Vagina (tissue), 2 donors: Measurements from ENCODE around the gene IKBKE. TPM values are rescaled to one million over a fixed set of nuclear protein-coding genes. Genes with fewer than 3 reads are reported as not detected.

Source experiments
- DNase-seq, 2 donors: peaks; one replicate each; pipeline ENCODE4 v3.0.0-alpha.2; 2017; ENCODE audit errors: extremely low spot score in 2 of 2
- H3K27ac ChIP-seq: fragments of 200-600 bp; sonication (generic); one replicate; pipeline ENCODE4 v1.5.1; 2019
- H3K27me3 ChIP-seq: fragments of 200-600 bp; sonication (generic); one replicate; pipeline ENCODE4 v1.5.1; 2019
- H3K36me3 ChIP-seq, 2 donors: fragments of 200-600 bp; sonication (generic); one replicate each; pipeline ENCODE4 v1.5.1; 2017 to 2019
- H3K4me1 ChIP-seq: fragments of 200-600 bp; sonication (generic); one replicate; pipeline ENCODE4 v1.5.1; 2019
- H3K4me3 ChIP-seq, 2 donors: fragments of 200-600 bp; sonication (generic); 1 replicate in 1 of 2; 2 replicates in 1 of 2; pipeline ENCODE4 v1.5.1; 2016 to 2019
- H3K9me3 ChIP-seq: fragments of 200-600 bp; sonication (generic); one replicate; pipeline ENCODE4 v1.5.1; 2019
- POLR2A ChIP-seq, 2 donors: fragments of 450-650 bp; IDR thresholded peaks; one replicate each; pipeline ENCODE4 v1.6.1; 2017; ENCODE audit warnings: antibody characterized with exemption in 2 of 2, mild to moderate bottlenecking in 2 of 2, moderate library complexity in 2 of 2
- POLR2AphosphoS5 ChIP-seq, 2 donors: sonication (generic); formaldehyde crosslinking; IDR thresholded peaks; one replicate each; pipeline ENCODE4 v1.9.0; 2017; ENCODE audit warnings: antibody characterized with exemption in 2 of 2, mild to moderate bottlenecking in 2 of 2, low read depth in 1 of 2; ENCODE audit not compliant: insufficient read depth in 1 of 2
- intact Hi-C: fragments of 100-400 bp; cut with DNase I; formaldehyde crosslinking; loops from one replicate; pipeline ENCODE4 v1.15.1; 2023
- total RNA-seq: library from RNA; depleted of rRNA; stranded (reverse); fragments of >200 nt; gene quantifications from one replicate; pipeline ENCODE4 v1.2.3, GENCODE V29; 2016
- TF ChIP-seq, protein P1 (sequence below), 3 experiments: fragments of 450-650 bp in 2 of 3; fragments of 200-600 bp in 1 of 3; sonication (generic) in 1 of 3; IDR thresholded peaks; one replicate each; pipeline ENCODE4 v1.5.1; 2017 to 2019; ENCODE audit warnings: antibody characterized with exemption in 3 of 3, mild to moderate bottlenecking in 2 of 3, moderate library complexity in 2 of 3

Gene IKBKE
- total RNA-seq, 1 donor from 2014 or later: 10.1 TPM

- no peaks in the 10 kb centered on the region for H3K27me3 ChIP-seq
- DNase-seq: no peak
- no peaks in the 10 kb centered on the region for H3K9me3 ChIP-seq
- H3K4me3 ChIP-seq: no peak overlapping the region
- TF ChIP-seq, protein P1, sequence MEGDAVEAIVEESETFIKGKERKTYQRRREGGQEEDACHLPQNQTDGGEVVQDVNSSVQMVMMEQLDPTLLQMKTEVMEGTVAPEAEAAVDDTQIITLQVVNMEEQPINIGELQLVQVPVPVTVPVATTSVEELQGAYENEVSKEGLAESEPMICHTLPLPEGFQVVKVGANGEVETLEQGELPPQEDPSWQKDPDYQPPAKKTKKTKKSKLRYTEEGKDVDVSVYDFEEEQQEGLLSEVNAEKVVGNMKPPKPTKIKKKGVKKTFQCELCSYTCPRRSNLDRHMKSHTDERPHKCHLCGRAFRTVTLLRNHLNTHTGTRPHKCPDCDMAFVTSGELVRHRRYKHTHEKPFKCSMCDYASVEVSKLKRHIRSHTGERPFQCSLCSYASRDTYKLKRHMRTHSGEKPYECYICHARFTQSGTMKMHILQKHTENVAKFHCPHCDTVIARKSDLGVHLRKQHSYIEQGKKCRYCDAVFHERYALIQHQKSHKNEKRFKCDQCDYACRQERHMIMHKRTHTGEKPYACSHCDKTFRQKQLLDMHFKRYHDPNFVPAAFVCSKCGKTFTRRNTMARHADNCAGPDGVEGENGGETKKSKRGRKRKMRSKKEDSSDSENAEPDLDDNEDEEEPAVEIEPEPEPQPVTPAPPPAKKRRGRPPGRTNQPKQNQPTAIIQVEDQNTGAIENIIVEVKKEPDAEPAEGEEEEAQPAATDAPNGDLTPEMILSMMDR (IDR thresholded peaks at IDR 0.05): no peak
- TF ChIP-seq POLR2AphosphoS5 (IDR thresholded peaks at IDR 0.05; ENCODE audit: insufficient read depth in 1 of 2, low read depth in 1 of 2): peak in 1 of 2 donors; percentile 21
- no peaks in the 10 kb centered on the region for H3K36me3 ChIP-seq
- H3K27ac ChIP-seq: no peak overlapping the region
- intact Hi-C loops: no loop called here
- H3K4me1 ChIP-seq: peaks cover 49% of the 10 kb centered on the region
Measured at GRCh38 chr1:206467915-206468314, 2.4 kb upstream of the IKBKE start.

- H3K27me3 ChIP-seq: no peaks in the 10 kb centered on the region
- no peaks in the 10 kb centered on the region for H3K9me3 ChIP-seq
- no peak for DNase-seq
- intact Hi-C loops: no loop called here
- TF ChIP-seq, protein P1 (IDR thresholded peaks at IDR 0.05): no peak
- no peak for TF ChIP-seq POLR2AphosphoS5 (IDR thresholded peaks at IDR 0.05; ENCODE audit: insufficient read depth in 1 of 2, low read depth in 1 of 2)
- no peak for TF ChIP-seq POLR2A (IDR thresholded peaks at IDR 0.05)
- peaks cover 47% of the 10 kb centered on the region for H3K4me1 ChIP-seq
- H3K27ac ChIP-seq: no peak overlapping the region
- no peaks in the 10 kb centered on the region for H3K36me3 ChIP-seq
- no peak overlapping the region for H3K4me3 ChIP-seq
Measured at GRCh38 chr1:206468571-206468970, 1.7 kb upstream of the IKBKE start.

GRCh38 chr1:206469411-206469932, 804 bp upstream of the IKBKE start:
- no peak overlapping the region for H3K27ac ChIP-seq
- intact Hi-C loops: no loop called here
- H3K9me3 ChIP-seq: no peaks in the 10 kb centered on the region
- H3K36me3 ChIP-seq: peaks cover 0 to 2% of the 10 kb centered on the region in 2 donors
- TF ChIP-seq, protein P1 (IDR thresholded peaks at IDR 0.05): no peak
- TF ChIP-seq POLR2A (IDR thresholded peaks at IDR 0.05): no peak
- no peak for TF ChIP-seq POLR2AphosphoS5 (IDR thresholded peaks at IDR 0.05; ENCODE audit: insufficient read depth in 1 of 2, low read depth in 1 of 2)
- H3K27me3 ChIP-seq: no peaks in the 10 kb centered on the region
- no peak for DNase-seq
- peak overlapping the region in 1 of 2 donors; percentile 54 for H3K4me3 ChIP-seq
- peaks cover 38% of the 10 kb centered on the region for H3K4me1 ChIP-seq

- intact Hi-C loops: no loop called here
- peaks cover 0 to 9% of the 10 kb centered on the region in 2 donors for H3K36me3 ChIP-seq
- DNase-seq: no peak
- no peak for TF ChIP-seq POLR2A (IDR thresholded peaks at IDR 0.05)
- no peak for TF ChIP-seq POLR2AphosphoS5 (IDR thresholded peaks at IDR 0.05; ENCODE audit: insufficient read depth in 1 of 2, low read depth in 1 of 2)
- TF ChIP-seq, protein P1 (IDR thresholded peaks at IDR 0.05): no peak
- peak overlapping the region; percentile 51 to 54 for H3K4me3 ChIP-seq
- H3K4me1 ChIP-seq: peaks cover 33% of the 10 kb centered on the region
- no peaks in the 10 kb centered on the region for H3K9me3 ChIP-seq
- H3K27ac ChIP-seq: peak overlapping the region; percentile 40
- no peaks in the 10 kb centered on the region for H3K27me3 ChIP-seq
Measured at GRCh38 chr1:206470692-206471414, 577 bp downstream of the IKBKE start.

GRCh38 chr1:206471415-206471801, 1.1 kb downstream of the IKBKE start:
- Histone ChIP-seq H3K36me3 (peaks cover 0 to 14% of the 10 kb centered on the region in 2 donors), H3K4me1 (peaks cover 33% of the 10 kb centered on the region), H3K27ac (no peak overlapping the region), H3K4me3 (peak overlapping the region; percentile 51 to 54), H3K27me3 (no peaks in the 10 kb centered on the region), H3K9me3 (no peaks in the 10 kb centered on the region)
- TF ChIP-seq POLR2A (IDR thresholded peaks at IDR 0.05) (no peak), POLR2AphosphoS5 (IDR thresholded peaks at IDR 0.05; ENCODE audit: insufficient read depth in 1 of 2, low read depth in 1 of 2) (no peak)
- TF ChIP-seq, protein P1 (IDR thresholded peaks at IDR 0.05): no peak
- intact Hi-C loops: no loop called here
- no peak for DNase-seq
